HCT116 (cell line): ENCODE measurements around the gene PRKN.

Experiments
- JUND ChIP-seq: IDR thresholded peaks from 2 replicates; pipeline ENCODE4 v1.6.1; 2012
- POLR2A ChIP-seq: IDR thresholded peaks from 2 replicates; pipeline ENCODE4 v1.7.0; 2011; ENCODE audit warnings: borderline replicate concordance; ENCODE audit not compliant: insufficient read depth, insufficient read length; ENCODE audit errors: extremely low read depth
- YY1 ChIP-seq: IDR thresholded peaks from 2 replicates; pipeline ENCODE4 v1.6.1; 2011; ENCODE audit warnings: low read length, low read depth, moderate library complexity, mild to moderate bottlenecking; ENCODE audit not compliant: insufficient replicate concordance; ENCODE audit errors: extremely low read depth
- ZNF274 ChIP-seq: fragments of 200-500 bp; sonication (Bioruptor generic); IDR thresholded peaks from 2 replicates; pipeline ENCODE4 v1.6.1; 2014; ENCODE audit warnings: mild to moderate bottlenecking, low read depth, low read length, inconsistent platforms
- TF ChIP-seq, protein P1 (sequence below), 3 experiments: fragments of 200-600 bp in 1 of 3; sonication (generic) in 1 of 3; IDR thresholded peaks in 2 of 3; conservative IDR thresholded peaks in 1 of 3; 2 replicates each; pipeline ENCODE4 v1.5.1; 2012 to 2017; ENCODE audit warnings: low read depth in 2 of 3, low read length in 2 of 3, antibody characterized with exemption in 1 of 3, borderline replicate concordance in 1 of 3, control low read depth in 1 of 3, mild to moderate bottlenecking in 1 of 3, mixed read lengths in 1 of 3, mixed run types in 1 of 3, moderate library complexity in 1 of 3; ENCODE audit not compliant: insufficient read depth in 1 of 3
- TF ChIP-seq, protein P2 (sequence below): IDR thresholded peaks from 2 replicates; pipeline ENCODE4 v1.6.1; 2012

- TF ChIP-seq ZNF274 = no peak
- TF ChIP-seq, protein P1, sequence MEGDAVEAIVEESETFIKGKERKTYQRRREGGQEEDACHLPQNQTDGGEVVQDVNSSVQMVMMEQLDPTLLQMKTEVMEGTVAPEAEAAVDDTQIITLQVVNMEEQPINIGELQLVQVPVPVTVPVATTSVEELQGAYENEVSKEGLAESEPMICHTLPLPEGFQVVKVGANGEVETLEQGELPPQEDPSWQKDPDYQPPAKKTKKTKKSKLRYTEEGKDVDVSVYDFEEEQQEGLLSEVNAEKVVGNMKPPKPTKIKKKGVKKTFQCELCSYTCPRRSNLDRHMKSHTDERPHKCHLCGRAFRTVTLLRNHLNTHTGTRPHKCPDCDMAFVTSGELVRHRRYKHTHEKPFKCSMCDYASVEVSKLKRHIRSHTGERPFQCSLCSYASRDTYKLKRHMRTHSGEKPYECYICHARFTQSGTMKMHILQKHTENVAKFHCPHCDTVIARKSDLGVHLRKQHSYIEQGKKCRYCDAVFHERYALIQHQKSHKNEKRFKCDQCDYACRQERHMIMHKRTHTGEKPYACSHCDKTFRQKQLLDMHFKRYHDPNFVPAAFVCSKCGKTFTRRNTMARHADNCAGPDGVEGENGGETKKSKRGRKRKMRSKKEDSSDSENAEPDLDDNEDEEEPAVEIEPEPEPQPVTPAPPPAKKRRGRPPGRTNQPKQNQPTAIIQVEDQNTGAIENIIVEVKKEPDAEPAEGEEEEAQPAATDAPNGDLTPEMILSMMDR (IDR thresholded peaks at IDR 0.05 in 2 of 3, conservative IDR thresholded peaks at IDR 0.05 in 1 of 3; ENCODE audit: borderline replicate concordance in 1 of 3, insufficient read depth in 1 of 3, low read depth in 2 of 3, low read length in 2 of 3) = no peak
- TF ChIP-seq YY1 = no peak
- TF ChIP-seq POLR2A = no peak
- TF ChIP-seq JUND = no peak
- TF ChIP-seq, protein P2, sequence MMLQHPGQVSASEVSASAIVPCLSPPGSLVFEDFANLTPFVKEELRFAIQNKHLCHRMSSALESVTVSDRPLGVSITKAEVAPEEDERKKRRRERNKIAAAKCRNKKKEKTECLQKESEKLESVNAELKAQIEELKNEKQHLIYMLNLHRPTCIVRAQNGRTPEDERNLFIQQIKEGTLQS = no peak
Observed at GRCh38 chr6:161985876-161986423, 741.6 kb downstream of the PRKN start.
